Left colon (tissue), 2 donors: Measurements from ENCODE around the gene AQP6. TPM values are rescaled to one million over a fixed set of nuclear protein-coding genes. Genes with fewer than 3 reads are reported as not detected.
A peak's percentile ranks its signal among the peaks of the same experiment; 100 is the strongest.

Experiments
- ATAC-seq: fragments of 200-7000 bp; cut with Tn5 transposase; one replicate; pipeline ENCODE4 v1.9.1; 2020; ENCODE audit warnings: mild to moderate bottlenecking, moderate library complexity
- DNase-seq, 2 donors: peaks; one replicate each; pipeline ENCODE4 v3.0.0-alpha.2; 2020
- intact Hi-C, 2 donors: fragments of 100-400 bp; cut with DNase I in 1 of 2; cut with micrococcal nuclease in 1 of 2; formaldehyde crosslinking; loops; one replicate each; pipeline versions ENCODE4 v1.11.2 to v1.14.0; 2022; cut with DNase I, micrococcal nuclease
- total RNA-seq, 2 donors: library from RNA; stranded (reverse); fragmentation: NEBNext Ultra II Directional; extraction: Animal tissue kit (Norgen Biotek cat#: 25700); gene quantifications; one replicate each; pipeline ENCODE4 v1.2.1, GENCODE V29; 2021
- donor health status: DM: no; HTN: no; CAD: no.
- donor health status: DM: yes; HTN: yes; CAD: no.

AQP6 gene
- total RNA-seq, 2 donors from 2014 or later = not detected

DNA sequence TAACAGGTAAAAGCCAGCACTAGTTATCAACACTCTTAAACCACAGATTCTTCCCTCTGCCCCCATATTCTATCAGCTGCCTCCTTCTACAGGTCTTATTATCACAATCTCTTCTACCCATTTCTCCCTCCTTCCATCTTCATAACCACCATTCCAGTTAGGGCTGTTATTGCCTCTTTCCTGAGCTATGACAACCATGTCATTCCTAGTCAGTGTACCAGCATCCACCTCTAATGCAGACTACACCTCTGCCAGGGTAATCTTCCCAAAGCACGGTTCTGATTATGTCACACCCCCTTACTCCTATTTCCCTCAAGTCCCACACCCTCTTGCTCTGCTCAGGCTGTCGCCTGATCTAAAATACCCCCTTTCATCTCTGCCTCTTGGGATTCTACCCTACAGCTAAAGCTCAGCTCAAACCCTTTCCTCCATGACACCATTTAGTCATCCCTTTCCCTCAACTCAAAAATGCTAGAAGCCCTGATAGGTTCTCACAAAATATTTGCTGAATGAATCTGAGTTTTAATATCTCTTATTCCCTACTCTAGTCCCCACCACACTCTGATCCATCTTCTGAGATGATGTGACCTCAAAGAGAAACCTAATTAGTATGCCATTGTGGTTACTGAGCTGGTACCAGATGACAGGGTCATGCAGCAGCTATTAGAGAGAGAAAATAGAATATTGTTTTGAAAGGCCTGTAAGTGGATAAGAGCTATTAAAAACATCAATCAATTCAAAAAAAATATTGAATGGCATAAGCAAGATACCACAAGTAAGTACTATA is 40.8 kb downstream of the AQP6 start:
- ATAC-seq (no peak), DNase-seq (no peak)
- intact Hi-C loops = no loop called here

DNA sequence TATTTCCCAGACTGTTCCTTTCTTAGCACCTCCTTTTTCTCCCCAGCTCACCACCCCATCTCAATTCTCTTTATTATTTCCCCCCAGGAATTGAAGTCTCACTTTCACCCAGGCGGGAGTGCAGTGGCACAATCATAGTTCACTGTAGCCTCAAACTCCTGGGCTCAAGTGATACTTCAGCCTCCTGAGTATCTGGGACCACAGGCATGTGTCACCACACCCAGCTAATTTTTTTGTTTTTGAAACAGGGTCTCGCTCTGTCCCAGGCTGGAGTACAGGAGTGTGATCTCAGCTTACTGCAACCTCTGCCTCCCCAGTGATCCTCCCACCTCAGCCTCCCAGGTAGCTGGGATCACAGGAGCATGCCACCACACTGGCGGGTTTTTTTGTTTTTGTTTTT is 41.6 kb downstream of the AQP6 start:
- no peak for DNase-seq
- intact Hi-C loops = no loop called here
- ATAC-seq = no peak

DNA sequence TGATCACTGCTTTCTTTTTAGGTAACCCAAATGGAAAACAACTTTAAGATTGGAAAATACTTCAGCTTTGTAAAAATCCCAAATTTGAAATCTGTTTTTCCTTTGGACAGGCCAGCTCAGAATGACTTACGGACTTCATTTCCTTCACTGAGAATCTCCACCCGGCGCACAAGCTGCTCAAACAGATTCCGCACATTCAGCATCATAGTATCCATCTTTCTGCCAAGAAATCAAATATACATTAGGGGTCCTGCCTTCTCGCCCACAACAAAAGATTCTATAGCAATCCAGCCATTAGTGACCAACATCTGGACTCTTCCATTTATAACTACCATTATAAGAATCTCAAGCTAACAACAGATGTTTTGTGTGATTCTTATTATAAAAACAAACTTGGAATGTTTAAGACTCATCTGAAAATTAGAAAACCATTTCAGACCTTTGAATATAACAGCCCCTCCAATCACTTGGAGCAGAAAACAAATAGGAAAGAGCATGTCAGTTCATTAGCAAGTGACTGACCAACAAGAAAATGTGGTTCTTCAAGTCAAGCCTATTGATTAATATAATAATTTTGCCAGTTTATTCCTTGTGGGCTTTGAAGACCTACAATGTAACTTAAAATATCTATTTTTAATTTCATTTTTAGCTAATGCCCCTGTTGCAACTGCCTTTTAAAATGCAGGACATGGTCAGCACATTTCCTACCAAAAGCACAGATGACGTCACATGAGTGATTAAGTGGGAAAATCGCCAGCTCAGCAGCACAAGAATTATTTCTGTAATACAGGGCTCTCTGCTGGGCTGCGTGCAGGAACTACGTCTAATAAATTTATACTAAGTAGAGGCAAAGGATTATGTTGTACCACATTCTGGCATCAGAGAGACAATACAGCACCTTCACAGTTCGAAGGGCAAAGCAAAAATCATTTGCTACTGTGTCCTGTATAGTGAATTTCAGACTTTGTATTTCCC is 44.0 kb downstream of the AQP6 start:
- no peak for ATAC-seq
- intact Hi-C loops = no loop called here

DNA sequence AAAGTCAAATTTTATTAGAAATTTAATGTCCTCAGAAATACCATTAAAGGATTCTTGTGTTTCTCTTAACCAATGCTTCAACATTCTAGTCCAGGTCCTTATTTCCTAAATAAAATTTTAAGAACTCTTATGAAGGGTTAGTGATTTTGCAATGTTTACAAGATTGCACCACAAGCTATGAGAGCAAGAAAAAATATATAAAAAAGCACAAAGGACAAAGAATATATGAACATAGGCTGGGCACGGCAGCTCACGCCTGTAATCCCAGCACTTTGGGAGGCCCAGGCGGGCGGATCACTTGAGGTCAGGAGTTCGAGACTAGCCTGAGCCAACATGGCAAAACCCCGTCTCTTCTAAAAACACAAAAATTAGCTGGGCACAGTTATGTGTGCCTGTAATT is 44.9 kb downstream of the AQP6 start:
- no peak for DNase-seq
- intact Hi-C loops = no loop called here
- ATAC-seq = no peak

More for the DNA sequence above, 44.0 kb downstream of the AQP6 start:
- DNase-seq = peak in 1 of 2 donors; percentile 47

DNA sequence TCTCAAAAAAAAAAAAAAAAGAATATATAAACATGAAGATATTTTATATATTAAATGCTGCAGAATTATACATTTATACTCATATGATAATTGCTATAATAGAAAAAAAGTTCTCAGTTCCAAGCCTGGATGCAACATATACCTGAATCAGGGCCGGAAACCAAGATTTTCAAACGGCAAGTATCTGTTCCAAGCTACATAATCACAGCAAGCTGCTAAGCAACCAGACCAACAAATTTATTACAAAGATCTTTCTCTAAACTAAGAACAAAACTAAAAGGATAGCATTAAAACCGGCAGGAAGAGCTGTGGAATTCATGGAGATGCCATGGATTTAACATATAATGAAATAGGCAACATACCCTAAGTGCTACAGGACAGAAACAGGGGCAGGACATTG is 45.4 kb downstream of the AQP6 start:
- intact Hi-C loops = no loop called here
- DNase-seq = no peak
- no peak for ATAC-seq

DNA sequence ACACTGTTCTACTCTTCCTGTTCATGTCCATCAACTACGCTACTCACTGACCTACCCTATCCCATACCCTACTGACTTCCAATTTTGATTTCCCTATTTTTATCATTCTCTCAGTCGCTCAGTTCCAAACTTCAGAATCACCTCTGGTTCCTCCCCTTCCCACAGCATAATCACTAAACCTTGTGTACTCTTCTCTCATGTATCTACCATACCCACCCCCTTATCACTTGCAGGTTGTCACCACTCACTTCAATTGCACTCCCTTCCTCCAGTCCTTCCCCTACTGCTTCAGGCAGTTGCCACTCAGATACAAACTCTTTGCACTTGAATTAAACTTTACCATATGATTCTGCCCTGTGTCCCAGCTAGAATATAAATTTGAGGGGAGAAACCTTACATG is 46.2 kb downstream of the AQP6 start:
- ATAC-seq (no peak), DNase-seq (no peak)
- intact Hi-C loops = no loop called here

DNA sequence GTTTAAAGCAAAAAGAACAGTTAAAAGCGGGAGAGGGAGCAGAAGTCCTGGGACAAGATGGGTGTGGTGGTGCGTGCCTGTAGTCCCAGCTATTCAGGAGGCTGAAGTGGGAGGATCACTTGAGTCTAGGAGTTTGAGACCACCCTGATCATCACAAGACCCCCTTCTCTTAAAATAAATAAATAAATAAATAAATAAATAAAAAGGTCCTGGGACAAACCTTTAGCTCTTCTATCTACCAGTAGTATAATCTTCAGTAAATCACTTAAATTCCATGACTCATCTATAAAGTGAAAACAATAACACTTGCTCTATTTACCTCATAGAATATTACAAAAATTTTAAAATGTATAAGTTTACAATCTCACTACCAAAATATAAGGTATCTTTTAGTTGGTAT is 46.8 kb downstream of the AQP6 start:
- no peak for ATAC-seq
- no peak for DNase-seq
- intact Hi-C loops = no loop called here

DNA sequence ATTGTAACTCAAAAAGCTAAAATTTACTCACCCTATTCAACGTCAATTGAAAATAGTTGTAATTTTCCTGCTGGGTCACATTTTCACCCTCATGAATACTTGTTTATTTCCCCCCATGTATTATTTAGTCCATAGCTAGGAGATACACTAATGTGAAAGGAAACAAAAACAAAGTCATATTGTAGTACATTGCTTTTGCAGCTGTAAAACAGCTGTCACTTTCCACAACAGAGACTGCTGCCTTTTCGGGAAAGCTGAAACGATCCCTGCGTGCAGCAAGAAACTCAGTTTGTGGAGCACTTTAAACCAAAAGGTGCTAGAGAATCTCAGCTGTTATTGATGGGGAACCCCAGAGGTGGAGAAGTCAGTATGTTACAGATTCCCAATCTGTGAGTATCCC is 48.3 kb downstream of the AQP6 start:
- intact Hi-C loops = no loop called here
- DNase-seq (no peak), ATAC-seq (no peak)

DNA sequence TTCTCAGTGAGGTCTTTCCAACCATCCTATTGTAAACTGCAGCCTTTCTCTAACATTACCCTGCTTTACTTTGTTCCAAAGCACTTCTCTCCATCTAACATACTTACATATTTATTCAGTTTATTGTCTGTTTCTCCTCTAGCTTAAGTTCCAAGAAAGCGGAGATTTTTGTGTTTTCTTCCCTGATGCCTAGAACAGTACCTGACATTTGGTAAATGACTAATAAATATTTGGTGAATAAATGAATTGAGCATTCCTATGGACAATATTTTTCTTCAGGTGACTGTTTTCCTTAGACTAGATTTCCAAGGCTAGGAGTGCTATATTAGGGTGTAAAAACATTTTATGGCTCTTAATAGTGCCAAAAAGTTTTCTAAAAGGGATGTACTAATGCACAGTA is 50.2 kb downstream of the AQP6 start:
- no peak for DNase-seq
- intact Hi-C loops = no loop called here
- no peak for ATAC-seq

DNA sequence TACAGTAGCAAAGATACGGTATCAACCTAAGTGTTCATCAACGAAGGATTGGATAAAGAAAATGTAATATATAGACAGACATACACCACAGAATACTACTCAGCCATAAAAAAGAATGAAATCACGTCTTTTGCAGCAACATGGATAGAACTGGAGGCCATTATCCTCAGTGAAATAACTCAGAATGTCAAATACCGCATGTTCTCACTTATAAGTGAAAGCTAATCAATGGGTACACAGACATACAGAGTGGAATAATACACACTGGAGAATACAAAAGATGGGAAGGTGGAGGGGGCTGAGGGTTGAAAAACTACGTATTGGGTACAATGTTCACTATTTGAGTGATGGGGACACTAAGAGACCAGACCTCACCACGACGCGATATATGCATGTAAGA is 51.5 kb downstream of the AQP6 start:
- ATAC-seq (no peak), DNase-seq (no peak)
- intact Hi-C loops = no loop called here

DNA sequence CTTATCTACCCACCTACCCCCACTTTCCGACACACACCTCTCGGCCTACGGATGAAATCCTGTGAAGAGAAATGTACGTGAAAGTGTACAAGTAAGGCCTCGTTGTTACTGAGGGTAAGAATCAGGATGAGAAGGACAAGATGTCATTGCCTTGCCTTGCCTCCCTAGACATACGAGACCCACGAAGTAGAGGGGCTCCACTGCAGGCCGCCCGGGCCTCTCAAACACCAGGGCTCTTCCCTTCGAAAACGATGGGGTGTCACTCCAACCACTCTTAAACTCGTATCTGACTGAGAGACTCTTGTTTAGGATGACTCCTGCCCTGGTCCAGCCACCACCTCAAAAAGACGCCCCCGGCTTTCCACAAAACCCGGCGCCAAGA is 52.0 kb downstream of the AQP6 start:
- intact Hi-C loops = no loop called here
- ATAC-seq = peak; percentile 32
- DNase-seq = no peak

DNA sequence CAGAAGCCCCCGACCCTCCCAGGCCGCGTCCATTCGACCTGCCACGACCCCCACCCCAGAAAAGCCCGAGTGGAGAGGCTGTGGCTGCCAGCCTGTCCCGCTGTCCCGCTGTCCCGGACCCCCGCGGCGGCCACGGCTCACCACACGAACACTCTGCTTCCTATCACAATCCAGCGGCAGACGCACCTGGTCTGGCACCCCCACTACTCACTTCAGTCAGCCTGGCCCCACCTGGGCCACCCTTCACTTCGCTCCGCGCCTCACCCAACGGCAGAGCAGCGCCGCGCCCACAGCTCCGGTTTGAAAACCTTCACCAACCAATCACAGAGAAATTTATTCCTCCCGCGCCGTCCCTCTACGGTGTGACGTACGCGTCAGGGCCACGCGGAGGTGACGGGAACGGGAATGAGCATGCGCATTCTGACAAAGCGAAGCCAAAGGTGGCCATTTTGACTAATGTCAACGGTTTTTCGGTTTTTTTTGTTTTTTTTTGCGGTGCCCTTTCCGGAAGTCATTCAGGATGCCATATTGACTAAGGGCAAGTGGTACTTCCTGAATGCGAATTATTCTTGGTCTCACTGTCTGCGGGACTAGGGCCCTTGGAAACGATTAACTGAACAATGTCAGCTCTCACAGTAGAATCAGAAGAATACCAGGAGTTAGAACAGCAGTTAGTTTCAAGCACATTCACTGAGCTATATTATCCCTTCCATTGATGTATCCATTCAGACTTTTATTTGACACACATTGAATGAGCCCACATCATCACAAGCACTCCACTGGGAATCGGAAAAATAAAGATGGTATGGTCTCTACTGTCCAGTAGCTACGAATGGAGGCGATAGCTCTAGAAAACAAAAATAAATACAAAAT is 52.7 kb downstream of the AQP6 start, which contains the start of gene RACGAP1:
Gene RACGAP1 (minus strand): TSS at position 308 of the 873 bp plus-strand sequence. CDS start 8,779 bp downstream, outside the sequence.
- intact Hi-C loops = no loop called here
- DNase-seq = peak; percentile 95 to 97
- ATAC-seq = peak; percentile 99

DNA sequence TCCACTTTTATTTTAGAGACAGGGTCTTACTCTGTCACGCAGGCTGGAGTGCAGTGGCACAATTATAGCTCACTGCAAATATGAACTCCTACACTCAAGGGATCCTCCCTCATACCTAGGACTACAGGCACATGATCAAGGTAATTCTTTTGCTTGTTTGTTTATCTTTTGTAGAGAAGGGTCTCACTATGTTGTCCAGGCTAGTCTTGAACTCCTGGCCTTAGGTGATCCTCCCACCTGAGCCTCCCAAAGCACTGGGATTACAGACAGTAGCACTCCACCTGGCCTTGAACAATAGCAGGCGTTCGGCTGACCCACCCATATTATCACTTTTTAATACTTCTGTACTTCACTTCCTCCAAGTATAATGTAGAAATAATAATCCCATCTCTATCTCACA is 53.9 kb downstream of the AQP6 start:
- intact Hi-C loops = no loop called here
- ATAC-seq (no peak), DNase-seq (no peak)

Other genes starting within 250 kb of the AQP6 start
- gene TMBIM6, start 231.4 kb upstream of the AQP6 start, total RNA-seq = 100 to 1,000 TPM; 880 to 918 TPM
- 1 to 10 TPM; 3.7 to 4.8 TPM for gene NCKAP5L, start 144.5 kb upstream of the AQP6 start, total RNA-seq
- gene BCDIN3D, start 129.8 kb upstream of the AQP6 start, total RNA-seq = 1 to 10 TPM; 2.7 to 4.7 TPM
- 1 to 10 TPM; 1.2 to 2.3 TPM for gene FAIM2, start 69.0 kb upstream of the AQP6 start, total RNA-seq
- not detected for gene AQP2, start 22.2 kb upstream of the AQP6 start, total RNA-seq
- not detected for gene AQP5, start 11.1 kb upstream of the AQP6 start, total RNA-seq
- gene RACGAP1, start 52.5 kb downstream of the AQP6 start, total RNA-seq = 10 to 100 TPM; 20.0 to 25.4 TPM
- gene ASIC1, start 84.6 kb downstream of the AQP6 start, total RNA-seq = 1 to 10 TPM in 1 of 2 donors, under 1 TPM in 1; 0.55 to 1.9 TPM
- 10 to 100 TPM; 35.5 to 41.8 TPM for gene SMARCD1, start 112.4 kb downstream of the AQP6 start, total RNA-seq
- 1 to 10 TPM; 1.8 to 4.3 TPM for gene GPD1, start 131.1 kb downstream of the AQP6 start, total RNA-seq
- gene COX14, start 139.3 kb downstream of the AQP6 start, total RNA-seq = 10 to 100 TPM; 90.1 to 91.3 TPM
- 10 to 100 TPM; 19.7 to 24.8 TPM for gene CERS5, start 194.4 kb downstream of the AQP6 start, total RNA-seq